ENCODE results near the gene TALDO1.

TALDO1 gene

GRCh38 chr11:794766-795633 lies 47.7 kb downstream of the TALDO1 start:
- no peak for DNase-seq (ENCODE audit: low read depth, low spot score)
- no peaks in the 10 kb centered on the region for H3K9me3 ChIP-seq (ENCODE audit: control insufficient read depth, insufficient read depth, low read length)
- H3K36me3 ChIP-seq (ENCODE audit: control insufficient read depth, insufficient read depth, low read length) = peaks cover 10% of the 10 kb centered on the region; the same call in 1 of the 2 replicates
- no peaks in the 10 kb centered on the region for H3K27me3 ChIP-seq (ENCODE audit: control insufficient read depth, insufficient read depth, low read length)
- H3K4me3 ChIP-seq (ENCODE audit: low read length) = no peak overlapping the region
- no peak overlapping the region for H3K27ac ChIP-seq (ENCODE audit: low read length)
- no CpG with 5 or more reads among the region's 38 CpGs for WGBS (ENCODE audit: insufficient coverage, insufficient read length)
- peaks cover 9% of the 10 kb centered on the region for H3K4me1 ChIP-seq (ENCODE audit: control insufficient read depth, insufficient read depth, low read length)

- Histone ChIP-seq H3K36me3 (ENCODE audit: control insufficient read depth, insufficient read depth, low read length) (peaks cover 18% of the 10 kb centered on the region), H3K9me3 (ENCODE audit: control insufficient read depth, insufficient read depth, low read length) (no peaks in the 10 kb centered on the region), H3K4me1 (ENCODE audit: control insufficient read depth, insufficient read depth, low read length) (peaks cover 7% of the 10 kb centered on the region), H3K27ac (ENCODE audit: low read length) (no peak overlapping the region), H3K27me3 (ENCODE audit: control insufficient read depth, insufficient read depth, low read length) (no peaks in the 10 kb centered on the region), H3K4me3 (ENCODE audit: low read length) (no peak overlapping the region)
- no peak for DNase-seq (ENCODE audit: low read depth, low spot score)
- no CpG with 5 or more reads among the region's 26 CpGs for WGBS (ENCODE audit: insufficient coverage, insufficient read length)
These were observed 48.6 kb downstream of the TALDO1 start for GRCh38 chr11:795634-796564.

GRCh38 chr11:796565-797295 lies 49.5 kb downstream of the TALDO1 start:
- peaks cover 7% of the 10 kb centered on the region for H3K4me1 ChIP-seq (ENCODE audit: control insufficient read depth, insufficient read depth, low read length)
- H3K4me3 ChIP-seq (ENCODE audit: low read length) = peak overlapping the region; percentile 60; the same call in 1 of the 2 replicates
- no peak overlapping the region for H3K27ac ChIP-seq (ENCODE audit: low read length)
- H3K9me3 ChIP-seq (ENCODE audit: control insufficient read depth, insufficient read depth, low read length) = no peaks in the 10 kb centered on the region
- no peak for DNase-seq (ENCODE audit: low read depth, low spot score)
- H3K36me3 ChIP-seq (ENCODE audit: control insufficient read depth, insufficient read depth, low read length) = peaks cover 19% of the 10 kb centered on the region
- no peaks in the 10 kb centered on the region for H3K27me3 ChIP-seq (ENCODE audit: control insufficient read depth, insufficient read depth, low read length)
- WGBS (ENCODE audit: insufficient coverage, insufficient read length) = no CpG with 5 or more reads among the region's 18 CpGs

- H3K4me1 ChIP-seq (ENCODE audit: control insufficient read depth, insufficient read depth, low read length) = peaks cover 7% of the 10 kb centered on the region
- no peak overlapping the region for H3K27ac ChIP-seq (ENCODE audit: low read length)
- H3K27me3 ChIP-seq (ENCODE audit: control insufficient read depth, insufficient read depth, low read length) = no peaks in the 10 kb centered on the region
- peaks cover 24% of the 10 kb centered on the region for H3K36me3 ChIP-seq (ENCODE audit: control insufficient read depth, insufficient read depth, low read length)
- peak overlapping the region; percentile 60 for H3K4me3 ChIP-seq (ENCODE audit: low read length)
- no peaks in the 10 kb centered on the region for H3K9me3 ChIP-seq (ENCODE audit: control insufficient read depth, insufficient read depth, low read length)
- no peak for DNase-seq (ENCODE audit: low read depth, low spot score)
- no CpG with 5 or more reads among the region's 57 CpGs for WGBS (ENCODE audit: insufficient coverage, insufficient read length)
These were observed 50.2 kb downstream of the TALDO1 start for GRCh38 chr11:797296-798092.

- Histone ChIP-seq H3K27me3 (ENCODE audit: control insufficient read depth, insufficient read depth, low read length) (no peaks in the 10 kb centered on the region), H3K4me1 (ENCODE audit: control insufficient read depth, insufficient read depth, low read length) (peaks cover 7% of the 10 kb centered on the region), H3K36me3 (ENCODE audit: control insufficient read depth, insufficient read depth, low read length) (peaks cover 29% of the 10 kb centered on the region), H3K9me3 (ENCODE audit: control insufficient read depth, insufficient read depth, low read length) (no peaks in the 10 kb centered on the region), H3K4me3 (ENCODE audit: low read length) (peak within 1 kb of the TSS; percentile 60), H3K27ac (ENCODE audit: low read length) (no peak within 1 kb of the TSS)
- no peak for DNase-seq (ENCODE audit: low read depth, low spot score)
- no CpG with 5 or more reads among the region's 69 CpGs for WGBS (ENCODE audit: insufficient coverage, insufficient read length)
These were observed 50.9 kb downstream of the TALDO1 start, which contains the start of gene SLC25A22 for GRCh38 chr11:798093-798713. Gene SLC25A22 (minus strand): TSS chr11:798281. CDS start chr11:795006, 3,275 bp downstream.

- peaks cover 26% of the 10 kb centered on the region for H3K36me3 ChIP-seq (ENCODE audit: control insufficient read depth, insufficient read depth, low read length)
- peaks cover 11% of the 10 kb centered on the region for H3K4me1 ChIP-seq (ENCODE audit: control insufficient read depth, insufficient read depth, low read length)
- no peak overlapping the region for H3K27ac ChIP-seq (ENCODE audit: low read length)
- no peaks in the 10 kb centered on the region for H3K27me3 ChIP-seq (ENCODE audit: control insufficient read depth, insufficient read depth, low read length)
- H3K4me3 ChIP-seq (ENCODE audit: low read length) = no peak overlapping the region
- H3K9me3 ChIP-seq (ENCODE audit: control insufficient read depth, insufficient read depth, low read length) = no peaks in the 10 kb centered on the region
- no CpG with 5 or more reads among the region's 32 CpGs for WGBS (ENCODE audit: insufficient coverage, insufficient read length)
- no peak for DNase-seq (ENCODE audit: low read depth, low spot score)
These were observed 52.5 kb downstream of the TALDO1 start for GRCh38 chr11:799641-800316.

GRCh38 chr11:800473-800872 lies 53.2 kb downstream of the TALDO1 start:
- Histone ChIP-seq H3K36me3 (ENCODE audit: control insufficient read depth, insufficient read depth, low read length) (peaks cover 26% of the 10 kb centered on the region), H3K27me3 (ENCODE audit: control insufficient read depth, insufficient read depth, low read length) (no peaks in the 10 kb centered on the region), H3K4me1 (ENCODE audit: control insufficient read depth, insufficient read depth, low read length) (peaks cover 11% of the 10 kb centered on the region), H3K9me3 (ENCODE audit: control insufficient read depth, insufficient read depth, low read length) (no peaks in the 10 kb centered on the region), H3K27ac (ENCODE audit: low read length) (no peak overlapping the region), H3K4me3 (ENCODE audit: low read length) (no peak overlapping the region)
- no peak for DNase-seq (ENCODE audit: low read depth, low spot score)
- WGBS (ENCODE audit: insufficient coverage, insufficient read length) = no CpG with 5 or more reads among the region's 30 CpGs

- Histone ChIP-seq H3K4me1 (ENCODE audit: control insufficient read depth, insufficient read depth, low read length) (peaks cover 9% of the 10 kb centered on the region), H3K27ac (ENCODE audit: low read length) (no peak overlapping the region), H3K4me3 (ENCODE audit: low read length) (no peak overlapping the region), H3K9me3 (ENCODE audit: control insufficient read depth, insufficient read depth, low read length) (no peaks in the 10 kb centered on the region), H3K27me3 (ENCODE audit: control insufficient read depth, insufficient read depth, low read length) (no peaks in the 10 kb centered on the region), H3K36me3 (ENCODE audit: control insufficient read depth, insufficient read depth, low read length) (peaks cover 26% of the 10 kb centered on the region)
- DNase-seq (ENCODE audit: low read depth, low spot score) = no peak
- WGBS (ENCODE audit: insufficient coverage, insufficient read length) = no CpG with 5 or more reads among the region's 20 CpGs
These were observed 54.0 kb downstream of the TALDO1 start for GRCh38 chr11:801097-801780.

Measured in iPS DF 6.9 (cell line).